ENCODE data around the gene BAHD1.

- TF ChIP-seq POLR2A (IDR thresholded peaks at IDR 0.05; ENCODE audit: low read depth), result no peak
- TF ChIP-seq POLR2AphosphoS5 (IDR thresholded peaks at IDR 0.05), result no peak
- no peak for TF ChIP-seq CTCF (IDR thresholded peaks at IDR 0.05)
Measured at GRCh38 chr15:40466426-40467260, 25.9 kb downstream of the BAHD1 start.
